Measurements from ENCODE around the gene FSIP1.
A peak's percentile ranks its signal among the peaks of the same experiment; 100 is the strongest.

FSIP1 gene

DNA sequence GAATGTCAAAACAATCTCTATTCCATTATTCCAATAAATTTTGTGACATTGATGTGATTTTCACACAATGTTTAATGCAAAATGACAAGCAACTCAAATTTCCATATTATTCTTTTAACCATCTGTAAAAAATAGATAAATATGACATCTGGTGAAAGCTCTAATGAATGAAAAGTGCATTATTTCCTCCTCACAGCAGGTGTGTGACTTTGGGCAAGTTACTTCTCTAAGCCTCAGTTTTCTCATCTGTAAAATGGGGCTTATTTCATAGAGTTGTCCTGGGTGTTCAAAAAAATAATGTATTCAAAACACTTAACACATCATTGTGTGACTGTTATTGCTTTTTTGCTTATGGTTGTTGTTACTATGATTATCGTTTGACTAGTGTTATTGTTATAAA lies 131.3 kb downstream of the FSIP1 start:
- no peak for DNase-seq (ENCODE audit: low read depth in 2 of 2, low spot score in 1 of 2)

- DNase-seq (ENCODE audit: low read depth in 2 of 2, low spot score in 1 of 2): no peak
Observed at GRCh38 chr15:39649757-39650156, 132.9 kb downstream of the FSIP1 start.

GRCh38 chr15:39646425-39646824 lies 136.2 kb downstream of the FSIP1 start:
- DNase-seq (ENCODE audit: low read depth in 2 of 2, low spot score in 1 of 2): no peak

GRCh38 chr15:39645976-39646257 lies 136.7 kb downstream of the FSIP1 start:
- DNase-seq (ENCODE audit: low read depth in 2 of 2, low spot score in 1 of 2): no peak

GRCh38 chr15:39645138-39645975 lies 137.3 kb downstream of the FSIP1 start:
- DNase-seq (ENCODE audit: low read depth in 2 of 2, low spot score in 1 of 2): no peak

GRCh38 chr15:39644136-39644535 lies 138.5 kb downstream of the FSIP1 start:
- no peak for DNase-seq (ENCODE audit: low read depth in 2 of 2, low spot score in 1 of 2)

GRCh38 chr15:39643727-39644126 lies 138.9 kb downstream of the FSIP1 start:
- no peak for DNase-seq (ENCODE audit: low read depth in 2 of 2, low spot score in 1 of 2)

DNA sequence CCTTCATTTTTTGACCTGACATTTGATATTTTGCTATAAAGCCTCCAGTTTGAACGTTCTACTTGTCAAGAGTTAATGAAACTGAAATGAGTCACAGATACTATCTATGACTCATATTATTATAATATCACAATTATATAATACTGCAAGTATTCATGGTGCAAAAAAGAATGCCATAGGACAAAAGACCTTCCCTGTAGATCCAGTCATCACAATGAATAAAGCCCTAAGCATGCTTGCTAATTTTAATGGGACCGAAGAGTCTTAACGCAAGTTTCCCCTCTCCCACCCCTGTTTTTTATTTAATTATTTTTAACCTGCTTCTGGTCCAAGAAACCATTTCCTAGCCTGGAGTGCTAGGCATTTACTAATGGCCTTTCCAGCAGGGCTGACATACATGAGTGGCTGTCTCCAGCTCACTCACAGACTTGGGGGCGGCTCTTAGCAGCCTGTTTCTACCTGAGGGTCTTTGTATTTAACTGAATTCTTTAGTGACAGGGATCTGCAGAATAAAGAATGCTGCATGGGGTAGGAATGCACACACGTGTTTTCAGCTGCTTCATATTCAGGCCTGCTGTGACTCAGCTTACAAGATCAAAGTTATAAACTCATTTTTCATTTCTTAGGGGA lies 140.5 kb downstream of the FSIP1 start:
- no peak for DNase-seq (ENCODE audit: low read depth in 2 of 2, low spot score in 1 of 2)

GRCh38 chr15:39641191-39641889 lies 141.3 kb downstream of the FSIP1 start:
- DNase-seq (ENCODE audit: low read depth in 2 of 2, low spot score in 1 of 2): no peak

DNA sequence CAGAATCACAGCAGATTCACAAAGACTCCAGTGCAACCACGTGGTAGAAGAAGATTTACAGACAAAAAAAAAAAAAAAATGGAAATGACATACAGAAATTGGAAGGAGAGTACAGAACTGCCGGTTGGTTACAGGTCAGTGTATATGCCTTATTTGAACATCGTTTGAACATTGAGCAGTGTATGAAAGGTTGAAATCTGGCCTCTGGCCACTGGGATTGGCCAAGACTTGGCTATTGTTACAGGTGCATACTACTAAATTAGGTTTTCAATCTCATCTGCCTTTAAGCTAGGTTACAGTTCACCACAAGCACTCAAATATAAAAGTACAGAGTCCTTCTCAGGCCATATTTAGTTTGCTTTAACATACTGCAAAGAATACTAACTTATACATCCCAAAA lies 142.0 kb downstream of the FSIP1 start:
- no peak for DNase-seq (ENCODE audit: low read depth in 2 of 2, low spot score in 1 of 2)

DNA sequence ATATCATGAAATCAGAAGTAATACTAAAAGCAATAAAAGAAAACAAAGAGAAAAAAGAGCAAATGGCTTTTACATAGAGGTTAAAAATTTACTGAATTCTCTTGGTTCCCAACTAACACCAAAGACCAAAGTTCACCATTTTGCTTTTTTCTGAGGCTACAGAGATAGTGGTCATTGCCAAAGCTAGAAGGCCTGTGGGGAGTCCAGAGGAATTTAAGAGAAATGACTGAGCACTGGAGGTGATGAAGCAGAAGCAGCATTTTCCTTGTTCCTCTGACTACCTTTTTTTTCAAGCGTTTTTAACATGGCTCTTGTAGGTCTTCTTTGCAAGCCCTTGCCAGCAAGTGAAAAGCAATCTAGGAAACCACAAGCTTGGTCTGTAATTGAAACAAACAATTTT lies 143.6 kb downstream of the FSIP1 start:
- no peak for DNase-seq (ENCODE audit: low read depth in 2 of 2, low spot score in 1 of 2)

- no peak for DNase-seq (ENCODE audit: low read depth in 2 of 2, low spot score in 1 of 2)
Observed at GRCh38 chr15:39638041-39638440, 144.6 kb downstream of the FSIP1 start.

DNA sequence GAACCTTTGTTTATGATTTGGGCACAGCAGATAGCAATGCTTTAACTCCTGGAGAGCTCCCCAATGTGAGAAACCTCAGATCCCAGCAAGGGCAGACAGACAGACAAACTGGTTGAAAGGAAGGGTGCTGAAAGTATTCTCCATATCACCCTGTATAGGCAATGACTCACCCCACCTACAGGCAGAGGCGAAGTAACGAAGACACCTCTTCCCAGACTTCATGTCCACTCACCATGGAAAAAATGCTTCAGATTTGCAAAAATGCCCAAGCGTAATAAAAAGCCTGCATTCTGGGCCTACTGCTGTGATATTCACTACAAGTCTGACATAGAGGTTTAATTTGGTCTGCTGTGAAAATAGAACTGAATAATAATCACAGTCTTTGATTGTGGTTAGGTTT lies 151.3 kb downstream of the FSIP1 start:
- DNase-seq (ENCODE audit: low read depth in 2 of 2, low spot score in 1 of 2): no peak

- no peak for DNase-seq (ENCODE audit: low read depth in 2 of 2, low spot score in 1 of 2)
Observed at GRCh38 chr15:39629906-39630305, 152.7 kb downstream of the FSIP1 start.

GRCh38 chr15:39629371-39629770 lies 153.3 kb downstream of the FSIP1 start:
- peak; percentile 18 to 53 for DNase-seq (ENCODE audit: low read depth in 2 of 2, low spot score in 1 of 2)

GRCh38 chr15:39628546-39629257 lies 153.9 kb downstream of the FSIP1 start:
- no peak for DNase-seq (ENCODE audit: low read depth in 2 of 2, low spot score in 1 of 2)

GRCh38 chr15:39628144-39628508 lies 154.5 kb downstream of the FSIP1 start:
- no peak for DNase-seq (ENCODE audit: low read depth in 2 of 2, low spot score in 1 of 2)

- no peak for DNase-seq (ENCODE audit: low read depth in 2 of 2, low spot score in 1 of 2)
Observed at GRCh38 chr15:39627451-39628143, 155.0 kb downstream of the FSIP1 start.

- no peak for DNase-seq (ENCODE audit: low read depth in 2 of 2, low spot score in 1 of 2)
Observed at GRCh38 chr15:39625856-39626255, 156.8 kb downstream of the FSIP1 start.

DNA sequence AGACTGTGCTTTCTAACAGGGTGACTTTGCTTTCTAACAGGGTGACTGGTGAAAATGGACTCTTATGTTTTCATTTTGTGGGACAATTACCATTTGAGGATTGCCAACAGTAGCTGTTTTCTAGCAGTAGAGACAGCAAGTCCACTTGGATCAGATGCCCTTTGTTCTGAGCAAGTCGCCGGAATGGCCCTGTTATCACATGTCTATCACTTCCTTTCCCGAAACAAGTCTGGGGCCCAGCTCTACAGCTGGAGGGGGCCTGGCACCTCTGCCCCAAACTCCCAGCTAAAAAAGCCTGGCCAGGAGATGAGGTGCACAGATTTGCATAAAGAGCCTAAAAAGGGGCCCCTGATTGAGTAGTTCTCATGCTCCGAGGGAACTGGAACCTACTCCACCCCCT lies 157.2 kb downstream of the FSIP1 start:
- DNase-seq (ENCODE audit: low read depth in 2 of 2, low spot score in 1 of 2): no peak

DNA sequence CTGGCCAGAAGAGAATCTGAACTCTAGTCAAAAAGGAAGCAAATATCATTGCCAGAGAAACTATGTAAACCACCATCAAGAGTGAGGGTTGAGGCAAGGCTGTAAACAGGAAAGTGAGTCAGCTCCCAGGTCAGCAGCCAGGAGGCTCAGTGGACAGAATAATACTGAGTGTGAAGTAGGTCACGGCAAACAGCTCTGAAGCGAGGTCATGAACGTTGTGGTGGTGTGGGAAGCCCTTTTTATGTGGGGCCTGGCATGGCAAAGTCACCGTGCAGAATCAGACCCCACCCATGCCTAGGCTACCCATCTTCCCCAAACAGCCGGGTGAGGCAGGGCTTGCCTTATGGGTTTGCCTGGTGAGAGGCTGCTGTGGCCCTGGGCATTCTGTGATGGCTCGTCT lies 157.8 kb downstream of the FSIP1 start:
- DNase-seq (ENCODE audit: low read depth in 2 of 2, low spot score in 1 of 2): peak; percentile 29 to 53

Data from stimulated activated CD8-positive, alpha-beta memory T cell treated with anti-CD3 and anti-CD28 coated beads, Interleukin-4, amount 100 ng/mL, for 1 hour (primary cell).